Keratinocyte (primary cell): ENCODE results near the gene SLC6A19. TPM values are rescaled to one million over a fixed set of nuclear protein-coding genes. Genes with fewer than 3 reads are reported as not detected.

Source experiments
- DNase-seq: peaks from one replicate; pipeline ENCODE4 v3.0.0-alpha.2; 2011; ENCODE audit warnings: low read depth, missing footprints, low spot score
- FAIRE-seq: peaks from 2 replicates; lab custom pipeline; 2011; peaks lifted over from hg19 to GRCh38; lab: Jason Lieb, UNC
- H2AFZ ChIP-seq: 2 replicates; pipeline ENCODE4 v1.6.0; 2012; ENCODE audit warnings: low read length, control low read depth, inconsistent platforms; ENCODE audit not compliant: control insufficient read depth
- H3K27ac ChIP-seq: 2 replicates; pipeline ENCODE4 v1.5.1; 2011; ENCODE audit warnings: low read length; ENCODE audit not compliant: control insufficient read depth, insufficient read depth
- H3K27me3 ChIP-seq: 3 replicates; pipeline ENCODE4 v1.6.0; 2011; ENCODE audit warnings: low read length; ENCODE audit not compliant: control insufficient read depth, insufficient read depth; ENCODE audit errors: extremely low read depth
- H3K36me3 ChIP-seq, 2 experiments: 2 replicates in 1 of 2; 3 replicates in 1 of 2; pipeline ENCODE4 v1.5.1; 2011; ENCODE audit warnings: low read length in 2 of 2, mild to moderate bottlenecking in 1 of 2; ENCODE audit not compliant: control insufficient read depth in 2 of 2, insufficient read depth in 2 of 2; ENCODE audit errors: extremely low read depth in 1 of 2
- H3K4me1 ChIP-seq: 3 replicates; pipeline ENCODE4 v1.5.1; 2011; ENCODE audit warnings: low read length; ENCODE audit not compliant: control insufficient read depth, insufficient read depth; ENCODE audit errors: extremely low read depth
- H3K4me2 ChIP-seq: 3 replicates; pipeline ENCODE4 v1.6.0; 2011; ENCODE audit warnings: low read depth, low read length; ENCODE audit not compliant: control insufficient read depth, insufficient read depth; ENCODE audit errors: extremely low read depth
- H3K4me3 ChIP-seq, 3 experiments: fragments of 200-600 bp in 1 of 3; sonication (generic) in 1 of 3; 2 replicates in 2 of 3; 3 replicates in 1 of 3; pipeline ENCODE4 v1.5.1; 2011 to 2016; ENCODE audit warnings: low read length in 3 of 3, mild to moderate bottlenecking in 3 of 3, control low read depth in 2 of 3, inconsistent platforms in 1 of 3, low read depth in 1 of 3, mixed read lengths in 1 of 3, mixed run types in 1 of 3, moderate library complexity in 1 of 3; ENCODE audit not compliant: control insufficient read depth in 2 of 3, insufficient read depth in 2 of 3; ENCODE audit errors: extremely low read depth in 1 of 3
- H3K79me2 ChIP-seq: 2 replicates; pipeline ENCODE4 v1.6.0; 2012; ENCODE audit warnings: low read length; ENCODE audit not compliant: control insufficient read depth, insufficient read depth
- H3K9ac ChIP-seq: 3 replicates; pipeline ENCODE4 v1.6.0; 2011; ENCODE audit warnings: low read length; ENCODE audit not compliant: control insufficient read depth, insufficient read depth; ENCODE audit errors: extremely low read depth
- H3K9me1 ChIP-seq: 3 replicates; pipeline ENCODE4 v1.6.0; 2011; ENCODE audit warnings: low read length; ENCODE audit not compliant: control insufficient read depth, insufficient read depth; ENCODE audit errors: extremely low read depth
- H3K9me3 ChIP-seq: 2 replicates; pipeline ENCODE4 v1.5.1; 2012; ENCODE audit warnings: low read depth, low read length; ENCODE audit not compliant: control insufficient read depth
- H4K20me1 ChIP-seq: 3 replicates; pipeline ENCODE4 v1.6.0; 2011; ENCODE audit warnings: low read length; ENCODE audit not compliant: control insufficient read depth, insufficient read depth; ENCODE audit errors: extremely low read depth
- EZH2 ChIP-seq: IDR thresholded peaks from one replicate; pipeline ENCODE4 v1.6.1; 2012; ENCODE audit warnings: inconsistent platforms, mild to moderate bottlenecking, low read length, moderate library complexity
- dilution Hi-C: fragments of 300-500 bp; cut with MboI; formaldehyde crosslinking; loops from one replicate; pipeline ENCODE4 v1.7.0; 2020; ENCODE audit warnings: low sequenced_read_pairs; ENCODE audit not compliant: extremely low pct_ligation_motif_present
- polyA plus RNA-seq, 5 experiments: library from polyadenylated mRNA; depleted of rRNA in 3 of 5; stranded (reverse) in 3 of 5; stranded (forward) in 1 of 5; unstranded in 1 of 5; fragments of >200 nt; gene quantifications; 1 replicate in 1 of 5; 2 replicates in 3 of 5; 3 replicates in 1 of 5; pipeline versions ENCODE4 v1.2.1 to v1.2.3, GENCODE V29; 2011 to 2012; ENCODE audit warnings: missing spikeins in 2 of 5, low read depth in 1 of 5, low replicate concordance in 1 of 5
- TF ChIP-seq, protein P1 (sequence below), 3 experiments: IDR thresholded peaks in 1 of 3; conservative IDR thresholded peaks in 1 of 3; optimal IDR thresholded peaks in 1 of 3; 2 replicates in 2 of 3; 3 replicates in 1 of 3; pipeline versions ENCODE3 to v1.5.1; 2011; ENCODE audit warnings: low read length in 3 of 3, mild to moderate bottlenecking in 3 of 3, moderate library complexity in 2 of 3, control low read depth in 1 of 3, inconsistent platforms in 1 of 3; ENCODE audit not compliant: insufficient read depth in 2 of 3; ENCODE audit errors: extremely low read depth in 1 of 3

Gene SLC6A19
- polyA plus RNA-seq, 1 donor (not counting 4 experiments of a cell fraction or from before 2014, with no cell fraction given) = not detected

DNA sequence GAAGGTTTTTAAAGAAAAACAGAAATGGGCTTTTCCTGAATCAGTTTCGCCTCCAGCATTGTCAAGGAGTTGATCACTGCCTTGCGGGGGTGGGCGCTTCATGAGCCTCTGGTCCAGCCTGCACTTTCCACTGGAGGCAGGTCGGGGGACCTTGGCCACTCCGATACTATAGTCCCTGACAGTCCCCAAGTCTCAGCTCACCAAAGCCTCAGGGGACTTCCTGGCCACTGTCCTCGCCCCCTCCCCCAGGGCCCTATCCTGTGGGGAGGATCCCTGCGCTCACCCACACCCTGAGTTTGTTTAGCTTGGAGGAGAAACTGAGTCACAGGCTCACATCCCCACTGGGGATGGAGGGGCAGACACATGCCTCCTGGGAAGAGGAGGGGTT, 1.4 kb downstream of the SLC6A19 start:
- dilution Hi-C loops = no loop called here
- no peak overlapping the region for H3K9ac ChIP-seq
- H3K4me2 ChIP-seq = no peak overlapping the region
- DNase-seq = no peak
- peaks cover 35% of the 10 kb centered on the region for H3K27me3 ChIP-seq
- H3K27ac ChIP-seq = no peak overlapping the region
- no peaks in the 10 kb centered on the region for H3K9me3 ChIP-seq
- H3K4me3 ChIP-seq = no peak overlapping the region
- H4K20me1 ChIP-seq = no peaks in the 10 kb centered on the region
- no peak overlapping the region for H2AFZ ChIP-seq
- H3K4me1 ChIP-seq = no peaks in the 10 kb centered on the region
- no peaks in the 10 kb centered on the region for H3K9me1 ChIP-seq
- TF ChIP-seq, protein P1, sequence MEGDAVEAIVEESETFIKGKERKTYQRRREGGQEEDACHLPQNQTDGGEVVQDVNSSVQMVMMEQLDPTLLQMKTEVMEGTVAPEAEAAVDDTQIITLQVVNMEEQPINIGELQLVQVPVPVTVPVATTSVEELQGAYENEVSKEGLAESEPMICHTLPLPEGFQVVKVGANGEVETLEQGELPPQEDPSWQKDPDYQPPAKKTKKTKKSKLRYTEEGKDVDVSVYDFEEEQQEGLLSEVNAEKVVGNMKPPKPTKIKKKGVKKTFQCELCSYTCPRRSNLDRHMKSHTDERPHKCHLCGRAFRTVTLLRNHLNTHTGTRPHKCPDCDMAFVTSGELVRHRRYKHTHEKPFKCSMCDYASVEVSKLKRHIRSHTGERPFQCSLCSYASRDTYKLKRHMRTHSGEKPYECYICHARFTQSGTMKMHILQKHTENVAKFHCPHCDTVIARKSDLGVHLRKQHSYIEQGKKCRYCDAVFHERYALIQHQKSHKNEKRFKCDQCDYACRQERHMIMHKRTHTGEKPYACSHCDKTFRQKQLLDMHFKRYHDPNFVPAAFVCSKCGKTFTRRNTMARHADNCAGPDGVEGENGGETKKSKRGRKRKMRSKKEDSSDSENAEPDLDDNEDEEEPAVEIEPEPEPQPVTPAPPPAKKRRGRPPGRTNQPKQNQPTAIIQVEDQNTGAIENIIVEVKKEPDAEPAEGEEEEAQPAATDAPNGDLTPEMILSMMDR (optimal IDR thresholded peaks at IDR 0.05 in 1 of 3, IDR thresholded peaks at IDR 0.05 in 1 of 3, conservative IDR thresholded peaks at IDR 0.05 in 1 of 3; ENCODE audit: extremely low read depth in 1 of 3, insufficient read depth in 2 of 3, low read length in 3 of 3) = no peak
- TF ChIP-seq EZH2 = no peak
- H3K36me3 ChIP-seq = no peaks in the 10 kb centered on the region
- FAIRE-seq = no peak
- H3K79me2 ChIP-seq = no peaks in the 10 kb centered on the region

DNA sequence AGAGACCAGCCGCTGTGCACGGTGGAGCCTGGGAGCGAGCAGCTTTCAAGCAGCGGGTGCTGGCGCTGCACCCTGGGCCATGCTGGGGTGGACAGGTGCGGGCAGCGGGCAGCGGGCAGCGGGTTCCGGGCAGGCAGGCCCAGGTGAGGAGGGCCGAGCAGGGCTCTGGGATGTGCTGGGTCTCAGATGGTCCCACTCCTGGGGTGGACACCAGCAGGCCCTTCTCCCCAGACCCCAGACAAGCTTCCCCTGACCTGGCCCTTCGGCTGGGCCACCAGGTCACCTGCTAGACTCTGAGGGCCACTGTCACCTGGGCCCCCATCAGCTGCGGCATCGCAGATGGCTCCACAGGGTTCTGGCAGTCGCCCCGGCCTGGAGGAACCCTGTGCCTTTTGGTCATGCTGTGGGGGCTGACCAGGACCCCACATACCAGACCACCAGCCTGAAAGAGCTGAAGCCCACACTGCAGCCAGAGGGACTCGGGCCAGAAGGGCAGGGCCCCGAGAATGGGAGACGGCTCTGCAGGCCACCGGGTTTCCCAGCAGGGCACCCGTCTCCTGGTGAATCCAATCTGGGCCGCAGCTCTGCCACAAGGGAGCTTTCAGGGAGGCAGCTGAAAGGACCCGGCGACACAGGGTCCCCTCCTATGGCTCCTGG, 2.0 kb downstream of the SLC6A19 start:
- dilution Hi-C loops = no loop called here
- no peak overlapping the region for H3K4me2 ChIP-seq
- H3K27ac ChIP-seq = no peak overlapping the region
- no peak for FAIRE-seq
- no peaks in the 10 kb centered on the region for H3K9me3 ChIP-seq
- no peak overlapping the region for H2AFZ ChIP-seq
- TF ChIP-seq, protein P1 (optimal IDR thresholded peaks at IDR 0.05 in 1 of 3, IDR thresholded peaks at IDR 0.05 in 1 of 3, conservative IDR thresholded peaks at IDR 0.05 in 1 of 3; ENCODE audit: extremely low read depth in 1 of 3, insufficient read depth in 2 of 3, low read length in 3 of 3) = no peak
- TF ChIP-seq EZH2 = no peak
- no peaks in the 10 kb centered on the region for H4K20me1 ChIP-seq
- no peak for DNase-seq
- H3K4me3 ChIP-seq = no peak overlapping the region
- peaks cover 35% of the 10 kb centered on the region for H3K27me3 ChIP-seq
- no peaks in the 10 kb centered on the region for H3K36me3 ChIP-seq
- no peaks in the 10 kb centered on the region for H3K79me2 ChIP-seq
- no peaks in the 10 kb centered on the region for H3K4me1 ChIP-seq
- H3K9me1 ChIP-seq = no peaks in the 10 kb centered on the region
- H3K9ac ChIP-seq = no peak overlapping the region
